HepG2 (cell line): ENCODE measurements around the gene SLC39A3. TPM values are rescaled to one million over a fixed set of nuclear protein-coding genes. Genes with fewer than 3 reads are reported as not detected.

Source experiments
- ASH2L ChIP-seq: fragments of 300-600, 200-600 bp; sonication (generic); IDR thresholded peaks from 2 replicates; pipeline ENCODE4 v1.7.0; 2017; ENCODE audit warnings: low read depth, mild to moderate bottlenecking, moderate library complexity, mixed read lengths, low read length; ENCODE audit not compliant: insufficient read length
- ATF6 ChIP-seq: sonication (generic); formaldehyde crosslinking; conservative IDR thresholded peaks from 2 replicates; pipeline ENCODE4 v1.4.0; 2020; ENCODE audit warnings: missing genetic modification reagents
- ATF7-NPFF ChIP-seq: sonication (generic); formaldehyde crosslinking; IDR thresholded peaks from 2 replicates; pipeline ENCODE4 v1.8.1; 2023; ENCODE audit warnings: mild to moderate bottlenecking, low read depth, missing genetic modification reagents, moderate library complexity
- BCLAF1 ChIP-seq: fragments of 450-650 bp; IDR thresholded peaks from 2 replicates; pipeline ENCODE4 v1.6.1; 2017; ENCODE audit warnings: mild to moderate bottlenecking
- CENPBD1 ChIP-seq: sonication (generic); formaldehyde crosslinking; IDR thresholded peaks from 2 replicates; pipeline ENCODE4 v1.8.0; 2022; ENCODE audit warnings: missing genetic modification reagents, low read depth, mild to moderate bottlenecking, borderline replicate concordance
- ESRRA ChIP-seq: sonication (generic); formaldehyde crosslinking; IDR thresholded peaks from 2 replicates; pipeline ENCODE4 v1.5.1; 2020; ENCODE audit warnings: mild to moderate bottlenecking, low read depth, missing genetic modification reagents
- HNRNPLL ChIP-seq: fragments of 200-400 bp; formaldehyde crosslinking; IDR thresholded peaks from 2 replicates; pipeline ENCODE4 v1.6.1; 2017; ENCODE audit warnings: mild to moderate bottlenecking, low read depth, low read length; ENCODE audit not compliant: poor library complexity, severe bottlenecking
- KDM5B ChIP-seq: sonication (generic); formaldehyde crosslinking; IDR thresholded peaks from 2 replicates; pipeline ENCODE4 v1.4.0; 2020; ENCODE audit warnings: missing genetic modification reagents, mild to moderate bottlenecking, borderline replicate concordance
- MLX ChIP-seq: IDR thresholded peaks from 2 replicates; pipeline ENCODE4 v1.6.1; 2016
- MXD4 ChIP-seq: IDR thresholded peaks from 2 replicates; pipeline ENCODE4 v1.6.1; 2016; ENCODE audit warnings: mild to moderate bottlenecking, missing biosample characterization, missing genetic modification reagents
- MXI1 ChIP-seq: IDR thresholded peaks from 3 replicates; pipeline ENCODE4 v1.6.1; 2012; ENCODE audit warnings: low read depth, low read length, inconsistent platforms, borderline replicate concordance
- MYNN ChIP-seq: sonication (generic); formaldehyde crosslinking; IDR thresholded peaks from 2 replicates; pipeline ENCODE4 v1.4.0; 2020; ENCODE audit warnings: mild to moderate bottlenecking, low read depth, missing genetic modification reagents
- PHF8 ChIP-seq: sonication (generic); formaldehyde crosslinking; IDR thresholded peaks from 2 replicates; pipeline ENCODE4 v1.5.0; 2020; ENCODE audit warnings: missing genetic modification reagents
- POGK ChIP-seq: sonication (generic); formaldehyde crosslinking; conservative IDR thresholded peaks from 2 replicates; pipeline ENCODE4 v1.8.0; 2022; ENCODE audit warnings: mild to moderate bottlenecking, moderate library complexity, missing genetic modification reagents
- RELA ChIP-seq: sonication (generic); formaldehyde crosslinking; IDR thresholded peaks from 2 replicates; pipeline ENCODE4 v1.4.0; 2020; ENCODE audit warnings: missing genetic modification reagents
- SAP130 ChIP-seq: IDR thresholded peaks from 2 replicates; pipeline ENCODE4 v1.6.1; 2016; ENCODE audit warnings: low read depth
- SRY ChIP-seq: sonication (generic); formaldehyde crosslinking; IDR thresholded peaks from 2 replicates; pipeline ENCODE4 v1.8.0; 2022; ENCODE audit warnings: mild to moderate bottlenecking, missing genetic modification reagents
- ZBTB42 ChIP-seq: sonication (generic); formaldehyde crosslinking; IDR thresholded peaks from 2 replicates; pipeline ENCODE4 v1.5.0; 2020; ENCODE audit warnings: mild to moderate bottlenecking, missing genetic modification reagents
- ZMYM2 ChIP-seq: sonication (generic); formaldehyde crosslinking; IDR thresholded peaks from 2 replicates; pipeline ENCODE4 v1.8.0; 2022; ENCODE audit warnings: mild to moderate bottlenecking, missing genetic modification reagents
- ZNF235 ChIP-seq: sonication (generic); formaldehyde crosslinking; IDR thresholded peaks from 2 replicates; pipeline ENCODE4 v1.8.1; 2023; ENCODE audit warnings: mild to moderate bottlenecking, missing genetic modification reagents, borderline replicate concordance
- ZNF572 ChIP-seq: sonication (generic); formaldehyde crosslinking; IDR thresholded peaks from 2 replicates; pipeline ENCODE4 v1.5.1; 2020; ENCODE audit warnings: mild to moderate bottlenecking, missing genetic modification reagents
- ZNF776 ChIP-seq: sonication (generic); formaldehyde crosslinking; IDR thresholded peaks from 2 replicates; pipeline ENCODE4 v1.4.0; 2020; ENCODE audit warnings: mild to moderate bottlenecking, missing genetic modification reagents
- polyA plus RNA-seq, 8 experiments: library from polyadenylated mRNA; depleted of rRNA in 3 of 8; stranded (reverse) in 7 of 8; unstranded in 1 of 8; fragments of >200 nt; fragmentation: Illumina TruSeq in 4 of 8; extraction: Trizol in 4 of 8; gene quantifications; 2 replicates each; pipeline versions ENCODE4 v1.2.1 to v1.2.3, GENCODE V29; 2011 to 2016; ENCODE audit warnings: low read depth in 4 of 8, missing spikeins in 1 of 8, mixed read lengths in 1 of 8; ENCODE audit not compliant: insufficient read depth in 1 of 8
- total RNA-seq, 5 experiments: library from RNA; depleted of rRNA; stranded (reverse); fragments of >200 nt; fragmentation: Illumina TruSeq; extraction: Trizol; gene quantifications; 2 replicates each; pipeline ENCODE4 v1.2.3, GENCODE V29; 2016; ENCODE audit warnings: low read depth in 1 of 5

The SLC39A3 gene
- total and polyA plus RNA-seq, 2 of the 13 experiments (the other 11 are each of a cell fraction or from before 2014, with no cell fraction given) = 33.6 to 41.6 TPM

- no peak for TF ChIP-seq BCLAF1
- peak; percentile 99 for TF ChIP-seq HNRNPLL
- peak; percentile 88 for TF ChIP-seq ZNF235 (CRISPR knock-in tag)
- no peak for TF ChIP-seq MLX (CRISPR knock-in tag)
- TF ChIP-seq SAP130 (CRISPR knock-in tag) = peak; percentile 96
- TF ChIP-seq ESRRA (CRISPR knock-in tag) = no peak
- 0 out of 2 replicates have a peak, but pooled peaks have one; percentile 17 for TF ChIP-seq ZNF572 (CRISPR knock-in tag)
- no peak for TF ChIP-seq CENPBD1 (CRISPR knock-in tag)
- TF ChIP-seq RELA (CRISPR knock-in tag) = peak; percentile 10; the same call in 1 of the 2 replicates
- TF ChIP-seq ZMYM2 (CRISPR knock-in tag) = 0 out of 2 replicates have a peak, but pooled peaks have one; percentile 9
- TF ChIP-seq MXD4 = peak; percentile 65
- TF ChIP-seq KDM5B (CRISPR knock-in tag) = peak; percentile 79; the same call in 1 of the 2 replicates
- peak; percentile 41; the same call in 1 of the 2 replicates for TF ChIP-seq POGK (CRISPR knock-in tag)
- peak; percentile 39 for TF ChIP-seq ASH2L
- peak; percentile 22; the same call in 1 of the 2 replicates for TF ChIP-seq SRY (CRISPR knock-in tag)
- TF ChIP-seq MYNN (CRISPR knock-in tag) = 0 out of 2 replicates have a peak, but pooled peaks have one; percentile 57
- TF ChIP-seq ATF6 (CRISPR knock-in tag) = no peak
- peak; percentile 90 for TF ChIP-seq PHF8
- TF ChIP-seq ZNF776 (CRISPR knock-in tag) = peak; percentile 84; the same call in 1 of the 2 replicates
- TF ChIP-seq ATF7-NPFF (CRISPR knock-in tag) = peak; percentile 73
- 0 out of 2 replicates have a peak, but pooled peaks have one; percentile 7 for TF ChIP-seq ZBTB42
- TF ChIP-seq MXI1 = peak; percentile 98; the same call in 2 of the 3 replicates
Observed at GRCh38 chr19:2785244-2785997, 45.6 kb upstream of the SLC39A3 start, which contains the start of gene THOP1 (continued).
